SU-DHL-6 (cell line): Measurements from ENCODE around the gene HDGF.

Source experiments
- H2AFZ ChIP-seq: fragments of 200-600 bp; sonication (generic); 2 replicates; pipeline ENCODE4 v1.6.1; 2014; ENCODE audit warnings: low read depth, mild to moderate bottlenecking, moderate library complexity, mixed read lengths, antibody characterized with exemption, low read length; ENCODE audit not compliant: severe bottlenecking
- H3F3A ChIP-seq: fragments of 200-600 bp; shearing (Covaris generic); 2 replicates; pipeline ENCODE4 v1.6.0; 2016; ENCODE audit warnings: antibody characterized with exemption, mild to moderate bottlenecking; ENCODE audit not compliant: insufficient read depth
- H3K27ac ChIP-seq: fragments of 200-600 bp; sonication (generic); 2 replicates; pipeline ENCODE4 v1.5.1; 2016; ENCODE audit warnings: low read depth, mild to moderate bottlenecking, low read length, moderate library complexity, mixed read lengths
- H3K27me3 ChIP-seq: fragments of 200-600 bp; sonication (generic), shearing (Covaris generic); 2 replicates; pipeline ENCODE4 v1.6.0; 2014; ENCODE audit warnings: mild to moderate bottlenecking, low read length
- H3K36me3 ChIP-seq: fragments of 200-600 bp; sonication (generic); 2 replicates; pipeline ENCODE4 v1.6.1; 2014; ENCODE audit warnings: mild to moderate bottlenecking, low read length, mixed read lengths
- H3K4me2 ChIP-seq: fragments of 300-600, 200-600 bp; shearing (Covaris generic), sonication (generic); 2 replicates; pipeline ENCODE4 v1.6.0; 2014; ENCODE audit warnings: low read length, low read depth, mild to moderate bottlenecking; ENCODE audit not compliant: poor library complexity, severe bottlenecking
- H3K4me3 ChIP-seq: fragments of 200-600 bp; sonication (generic); 2 replicates; pipeline ENCODE4 v1.5.1; 2014; ENCODE audit warnings: antibody characterized with exemption, low read length, mild to moderate bottlenecking, mixed read lengths; ENCODE audit not compliant: insufficient read depth, poor library complexity, severe bottlenecking
- H3K79me2 ChIP-seq: fragments of 200-600 bp; sonication (generic); 2 replicates; pipeline ENCODE4 v1.6.1; 2014; ENCODE audit warnings: mild to moderate bottlenecking, low read length, moderate library complexity; ENCODE audit not compliant: insufficient read depth
- H3K9ac ChIP-seq: fragments of 200-600 bp; sonication (generic); 2 replicates; pipeline ENCODE4 v1.7.0; 2014; ENCODE audit warnings: mild to moderate bottlenecking, low read length
- H3K9me2 ChIP-seq: fragments of 200-600 bp; sonication (generic); replicated peaks from 2 replicates; pipeline ENCODE4 v1.6.1; 2014; ENCODE audit warnings: low read length; ENCODE audit not compliant: insufficient read depth
- H3K9me3 ChIP-seq: fragments of 200-600 bp; sonication (generic); 2 replicates; pipeline ENCODE4 v1.6.1; 2014; ENCODE audit warnings: low read length, mixed read lengths; ENCODE audit not compliant: insufficient read depth
- H4K20me1 ChIP-seq: fragments of 200-600 bp; sonication (generic); 2 replicates; pipeline ENCODE4 v1.6.1; 2014; ENCODE audit warnings: low read depth, mild to moderate bottlenecking, antibody characterized with exemption, low read length, moderate library complexity, mixed read lengths
- EZH2phosphoT487 ChIP-seq: fragments of 200-600 bp; sonication (generic), shearing (Covaris generic); conservative IDR thresholded peaks from 2 replicates; pipeline ENCODE4 v1.6.1; 2018; ENCODE audit warnings: mild to moderate bottlenecking, antibody characterized with exemption, low read length, moderate library complexity, mixed read lengths
- TF ChIP-seq, protein P1 (sequence below): fragments of 200-600 bp; sonication (generic); IDR thresholded peaks from one replicate; pipeline ENCODE4 v1.5.1; 2017; ENCODE audit warnings: antibody characterized with exemption, mild to moderate bottlenecking, low read length, moderate library complexity; ENCODE audit not compliant: insufficient read depth, poor library complexity, severe bottlenecking

Gene HDGF

DNA sequence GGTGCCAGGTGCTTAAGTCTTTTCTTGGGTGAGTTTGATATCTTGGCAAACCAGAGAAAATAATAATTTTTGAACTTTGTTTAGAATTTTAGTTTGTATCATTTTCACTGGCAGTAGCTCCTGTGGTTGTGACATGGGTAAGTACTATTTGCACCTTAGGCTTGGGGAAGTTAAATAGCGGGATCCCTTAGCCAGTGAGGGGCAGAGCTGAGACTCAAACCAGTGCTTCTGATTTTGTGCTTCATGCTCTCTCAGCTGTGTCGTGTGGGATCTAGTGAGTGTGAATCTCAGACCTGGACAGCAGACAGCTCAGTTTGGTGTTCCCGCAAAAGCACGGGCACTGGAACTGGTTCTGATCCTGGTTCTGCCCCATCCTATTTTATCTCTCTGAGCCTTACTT, 25.5 kb upstream of the HDGF start:
- Histone ChIP-seq H3F3A (0 out of 2 replicates have a peak, but pooled peaks cover 5% of the 10 kb centered on the region), H3K9me3 (no peaks in the 10 kb centered on the region), H3K27me3 (no peaks in the 10 kb centered on the region), H3K4me2 (no peak overlapping the region), H4K20me1 (peaks cover 8% of the 10 kb centered on the region; the same call in 1 of the 2 replicates), H3K4me3 (no peak overlapping the region), H3K9ac (no peak overlapping the region), H3K79me2 (peaks cover 92% of the 10 kb centered on the region), H3K9me2 (no peaks in the 10 kb centered on the region), H2AFZ (no peak overlapping the region), H3K36me3 (peaks cover 6% of the 10 kb centered on the region), H3K27ac (no peak overlapping the region)
- TF ChIP-seq EZH2phosphoT487, result no peak
- TF ChIP-seq, protein P1, sequence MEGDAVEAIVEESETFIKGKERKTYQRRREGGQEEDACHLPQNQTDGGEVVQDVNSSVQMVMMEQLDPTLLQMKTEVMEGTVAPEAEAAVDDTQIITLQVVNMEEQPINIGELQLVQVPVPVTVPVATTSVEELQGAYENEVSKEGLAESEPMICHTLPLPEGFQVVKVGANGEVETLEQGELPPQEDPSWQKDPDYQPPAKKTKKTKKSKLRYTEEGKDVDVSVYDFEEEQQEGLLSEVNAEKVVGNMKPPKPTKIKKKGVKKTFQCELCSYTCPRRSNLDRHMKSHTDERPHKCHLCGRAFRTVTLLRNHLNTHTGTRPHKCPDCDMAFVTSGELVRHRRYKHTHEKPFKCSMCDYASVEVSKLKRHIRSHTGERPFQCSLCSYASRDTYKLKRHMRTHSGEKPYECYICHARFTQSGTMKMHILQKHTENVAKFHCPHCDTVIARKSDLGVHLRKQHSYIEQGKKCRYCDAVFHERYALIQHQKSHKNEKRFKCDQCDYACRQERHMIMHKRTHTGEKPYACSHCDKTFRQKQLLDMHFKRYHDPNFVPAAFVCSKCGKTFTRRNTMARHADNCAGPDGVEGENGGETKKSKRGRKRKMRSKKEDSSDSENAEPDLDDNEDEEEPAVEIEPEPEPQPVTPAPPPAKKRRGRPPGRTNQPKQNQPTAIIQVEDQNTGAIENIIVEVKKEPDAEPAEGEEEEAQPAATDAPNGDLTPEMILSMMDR, result no peak

DNA sequence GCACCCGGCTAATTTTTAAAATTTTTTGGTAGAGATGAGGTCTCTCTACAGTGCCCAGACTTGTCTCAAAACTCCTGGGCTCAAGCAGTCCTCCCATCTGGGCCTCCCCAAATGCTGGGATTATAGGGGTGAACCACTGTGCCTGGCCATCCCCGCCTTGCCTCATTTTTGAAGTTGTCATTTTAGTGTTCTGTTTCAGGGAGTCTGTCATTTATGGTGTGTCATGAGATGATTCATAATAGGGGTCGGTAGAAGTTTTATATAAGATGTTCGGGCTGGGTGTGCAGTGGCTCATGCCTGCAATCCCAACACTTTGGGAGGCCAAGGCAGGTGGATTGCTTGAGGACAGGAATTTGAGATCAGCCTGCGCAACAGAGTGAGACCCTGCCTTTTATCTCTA, 24.3 kb upstream of the HDGF start:
- Histone ChIP-seq H3K27me3 (no peaks in the 10 kb centered on the region), H3K4me2 (no peak overlapping the region), H3K9me3 (no peaks in the 10 kb centered on the region), H3K36me3 (peaks cover 6% of the 10 kb centered on the region; the same call in 1 of the 2 replicates), H3K9ac (no peak overlapping the region), H2AFZ (no peak overlapping the region), H3K27ac (no peak overlapping the region), H4K20me1 (peaks cover 8% of the 10 kb centered on the region; the same call in 1 of the 2 replicates), H3K9me2 (no peaks in the 10 kb centered on the region), H3K79me2 (peaks cover 91% of the 10 kb centered on the region), H3F3A (0 out of 2 replicates have a peak, but pooled peaks cover 5% of the 10 kb centered on the region), H3K4me3 (no peak overlapping the region)
- TF ChIP-seq, protein P1, result no peak
- TF ChIP-seq EZH2phosphoT487, result no peak

DNA sequence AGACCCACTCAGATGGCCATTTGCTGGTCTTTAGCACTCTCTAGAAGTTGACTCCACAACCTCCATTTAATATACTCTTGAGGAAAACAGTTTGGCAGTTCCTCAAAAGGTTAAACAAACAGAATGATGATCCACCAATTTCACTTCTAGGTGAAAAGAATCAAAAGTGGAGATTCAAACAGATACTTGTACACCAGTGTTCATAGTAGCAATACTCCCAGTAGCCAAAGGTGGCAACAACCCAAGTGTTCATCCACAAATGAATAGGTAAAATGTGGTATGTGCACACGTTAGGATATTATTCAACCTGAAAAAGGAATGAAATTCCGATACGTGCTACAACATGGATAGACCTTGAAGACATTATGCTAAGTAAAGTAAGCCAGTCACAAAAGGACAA, 22.1 kb upstream of the HDGF start:
- TF ChIP-seq EZH2phosphoT487, result no peak
- TF ChIP-seq, protein P1, result no peak
- Histone ChIP-seq H3K79me2 (peaks cover 96% of the 10 kb centered on the region), H3K36me3 (peaks cover 6% of the 10 kb centered on the region; the same call in 1 of the 2 replicates), H3K9ac (no peak overlapping the region), H3K27ac (no peak overlapping the region), H3K9me3 (no peaks in the 10 kb centered on the region), H2AFZ (no peak overlapping the region), H3F3A (0 out of 2 replicates have a peak, but pooled peaks cover 5% of the 10 kb centered on the region), H3K4me3 (no peak overlapping the region), H3K9me2 (no peaks in the 10 kb centered on the region), H3K27me3 (no peaks in the 10 kb centered on the region), H3K4me2 (no peak overlapping the region), H4K20me1 (peaks cover 8% of the 10 kb centered on the region; the same call in 1 of the 2 replicates)
